GM18499 (cell line): ENCODE results near the gene WFDC10A.
"Not testable (repeated sequence)": the region's sequence is repeated elsewhere in the genome, so short reads cannot be mapped to it uniquely, and the experiment has no call there.

Experiments used
- ATAC-seq: cut with Tn5 transposase; IDR thresholded peaks from one replicate; pipeline ENCODE4 v1.9.1; 2021; ENCODE audit warnings: moderate number of reproducible peaks; ENCODE audit not compliant: insufficient read depth, unreplicated experiment

WFDC10A gene

GRCh38 chr20:45629496-45630100 is at the start of gene WFDC10A:
TSS of gene WFDC10A (plus strand) at chr20:45629739. CDS start at chr20:45629814, 75 bp downstream.
- ATAC-seq = no peak

- ATAC-seq = no peak
Measured at GRCh38 chr20:45581702-45582101, 47.8 kb upstream of the WFDC10A start.

- no peak for ATAC-seq
Measured at GRCh38 chr20:45583502-45583901, 46.0 kb upstream of the WFDC10A start.

GRCh38 chr20:45584294-45584693 is 45.2 kb upstream of the WFDC10A start:
- not testable (repeated sequence) for ATAC-seq

DNA sequence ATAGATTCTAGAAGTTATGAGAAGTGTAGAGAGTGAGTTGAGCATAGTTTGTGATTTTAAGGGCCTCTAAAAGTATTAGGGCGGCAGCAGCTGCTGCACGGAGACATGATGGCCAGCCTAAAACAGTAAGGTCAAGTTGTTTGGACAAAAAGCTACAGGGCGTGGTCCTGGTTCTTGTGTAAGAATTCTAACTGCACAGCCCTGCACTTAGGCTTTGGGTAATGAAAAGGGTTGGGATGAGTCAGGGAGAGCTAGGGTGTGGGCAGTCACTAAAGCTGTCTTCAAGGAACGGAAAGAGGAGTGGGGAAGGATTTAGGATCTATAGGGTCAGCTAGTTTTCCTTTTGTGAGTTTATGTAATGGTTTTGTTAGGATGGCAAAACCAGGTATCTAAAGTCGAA is 43.6 kb upstream of the WFDC10A start:
- not testable (repeated sequence) for ATAC-seq

DNA sequence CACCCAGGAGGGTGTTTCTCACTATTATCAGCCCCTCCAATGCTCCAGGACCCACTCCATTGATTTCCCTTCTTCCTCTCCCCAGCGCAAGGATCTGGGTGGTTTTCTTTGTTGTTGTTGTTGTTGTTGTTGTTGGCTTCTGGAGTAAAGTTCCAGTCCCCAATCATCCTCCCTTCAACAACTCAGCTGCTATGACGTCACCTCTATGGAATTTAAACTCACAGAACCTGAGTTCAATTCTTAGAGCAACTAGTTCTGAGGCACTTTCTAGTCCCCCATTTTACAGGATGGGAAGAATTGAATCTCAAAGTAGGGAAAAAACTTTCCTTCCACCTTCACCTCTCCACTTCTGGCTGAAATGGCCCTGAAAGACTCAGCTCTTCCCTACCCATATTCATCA is 40.7 kb upstream of the WFDC10A start:
- no peak for ATAC-seq

- no peak for ATAC-seq
Measured at GRCh38 chr20:45589725-45590124, 39.8 kb upstream of the WFDC10A start.

DNA sequence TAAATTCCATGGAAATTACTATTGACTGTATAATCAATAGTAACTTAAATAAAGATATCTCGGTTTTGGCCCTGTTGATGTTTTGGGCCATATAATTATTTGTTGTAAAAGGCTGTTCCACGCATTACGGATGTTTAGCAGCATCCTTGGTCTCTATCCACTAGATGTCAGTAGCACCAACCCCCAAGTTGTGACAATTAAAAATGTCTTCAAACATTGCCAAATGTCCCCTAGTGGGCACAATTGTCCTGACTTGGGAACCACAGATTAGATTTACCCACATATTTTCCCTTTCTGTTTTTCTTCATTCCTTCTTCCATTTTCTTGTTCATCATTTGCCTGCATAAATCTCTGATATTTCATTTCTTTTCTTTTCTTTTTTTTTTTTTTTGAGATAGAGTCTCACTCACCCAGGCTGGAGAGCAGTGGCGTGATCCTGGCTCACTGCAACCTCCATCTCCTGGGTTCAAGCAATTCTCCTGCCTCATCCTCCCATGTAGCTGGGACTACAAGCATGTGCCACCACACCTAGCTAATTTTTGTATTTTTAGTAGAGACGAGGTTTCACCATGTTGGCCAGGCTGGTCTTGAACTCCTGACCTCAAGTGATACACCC is 36.9 kb upstream of the WFDC10A start:
- no peak for ATAC-seq

- ATAC-seq = no peak
Measured at GRCh38 chr20:45593498-45593897, 36.0 kb upstream of the WFDC10A start.

DNA sequence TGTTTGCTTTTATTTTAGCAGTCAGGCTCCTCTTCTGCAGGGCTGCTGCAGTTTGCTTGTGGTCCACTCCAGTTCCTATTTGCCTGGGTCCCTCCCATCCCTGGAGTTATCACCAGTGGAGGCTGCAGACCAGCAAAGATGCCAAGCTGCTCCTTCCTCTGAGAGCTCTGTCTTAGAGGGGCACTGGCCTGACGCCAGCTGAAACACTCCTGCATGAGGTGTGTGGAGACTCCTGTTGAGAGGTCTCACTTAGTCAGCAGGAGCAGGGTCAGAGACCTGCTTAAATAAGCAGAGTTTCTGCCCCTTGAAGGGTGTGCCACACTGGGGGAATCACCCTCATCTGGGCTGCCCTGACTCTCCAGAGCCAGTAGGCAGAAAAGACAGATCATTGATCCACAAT is 34.3 kb upstream of the WFDC10A start:
- no peak for ATAC-seq

DNA sequence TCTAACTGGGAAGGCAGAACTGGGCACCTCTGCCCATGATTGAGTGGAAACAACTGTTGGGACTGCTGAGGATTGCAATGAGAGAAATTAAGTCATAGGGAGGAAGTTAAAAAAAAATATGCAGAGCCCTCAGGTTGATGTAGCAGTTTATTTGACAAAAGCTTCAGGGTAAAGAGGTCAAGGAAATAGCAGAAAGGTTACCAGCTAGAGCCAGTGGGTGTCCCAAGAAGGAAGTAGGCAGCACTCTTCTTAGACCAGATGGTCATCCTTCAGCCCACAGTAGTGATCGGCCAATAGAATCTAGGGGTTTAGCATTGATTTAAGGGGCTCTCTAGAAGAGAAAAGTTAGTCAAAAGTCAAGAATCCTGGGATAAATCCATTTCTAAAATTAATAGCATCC is 21.7 kb upstream of the WFDC10A start:
- ATAC-seq = no peak

DNA sequence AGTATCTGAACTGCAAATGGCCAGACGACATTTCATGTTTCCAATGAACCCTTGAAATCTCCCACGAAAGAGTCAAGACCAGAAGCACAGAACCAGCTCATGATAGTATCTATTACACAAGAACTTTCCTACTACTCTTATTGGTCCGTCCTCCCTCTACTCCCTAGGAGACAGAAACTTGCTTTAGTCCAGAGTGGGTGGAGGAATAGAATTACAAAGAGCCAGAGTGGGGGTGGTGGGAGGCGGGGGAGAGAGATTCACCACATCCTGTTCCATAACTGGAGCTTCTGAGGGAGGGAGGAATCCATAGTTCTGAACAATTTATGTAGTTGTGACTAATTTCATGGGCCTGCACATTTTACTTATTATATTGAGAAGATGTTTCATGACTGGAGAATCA is 18.5 kb upstream of the WFDC10A start:
- ATAC-seq = no peak

DNA sequence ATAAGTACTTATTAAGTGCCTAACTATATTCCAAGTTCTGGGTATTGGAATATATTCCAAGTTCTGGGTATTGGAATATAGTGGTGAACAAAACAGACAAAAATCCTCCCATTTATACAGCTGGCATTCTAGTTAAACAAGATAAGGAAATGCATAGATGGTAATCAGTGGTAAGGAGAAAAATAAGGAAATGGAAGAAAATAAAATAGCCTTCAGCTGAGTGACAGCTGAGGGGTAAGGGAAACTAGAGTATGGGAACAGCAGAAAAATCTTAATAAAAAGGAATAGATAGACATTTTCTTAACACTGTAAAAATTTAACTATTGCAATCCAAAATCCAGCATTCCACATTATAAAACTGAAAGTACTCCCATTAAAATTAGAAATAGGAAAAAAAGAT is 17.2 kb upstream of the WFDC10A start:
- no peak for ATAC-seq

DNA sequence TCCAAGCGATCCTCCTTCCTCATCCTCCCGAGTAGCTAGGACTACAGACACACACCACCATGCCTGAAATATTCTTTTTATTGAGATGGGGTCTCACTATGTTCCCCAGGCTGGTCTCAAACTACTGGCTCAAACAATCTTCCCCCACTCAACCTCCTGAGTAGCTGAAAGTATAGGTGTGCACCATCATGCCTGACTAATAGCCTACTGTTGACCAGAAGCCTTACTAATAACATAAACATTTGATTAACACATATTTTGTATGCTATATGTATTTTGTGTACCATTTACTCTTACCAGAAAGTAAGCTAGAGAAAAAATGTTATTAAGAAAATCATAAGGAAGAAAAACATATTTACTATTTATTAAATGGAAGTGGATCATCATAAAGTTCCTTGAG is 11.9 kb upstream of the WFDC10A start:
- ATAC-seq = no peak

GRCh38 chr20:45621593-45621992 is 7.9 kb upstream of the WFDC10A start:
- no peak for ATAC-seq

- no peak for ATAC-seq
Measured at GRCh38 chr20:45626540-45626939, 3.0 kb upstream of the WFDC10A start.

DNA sequence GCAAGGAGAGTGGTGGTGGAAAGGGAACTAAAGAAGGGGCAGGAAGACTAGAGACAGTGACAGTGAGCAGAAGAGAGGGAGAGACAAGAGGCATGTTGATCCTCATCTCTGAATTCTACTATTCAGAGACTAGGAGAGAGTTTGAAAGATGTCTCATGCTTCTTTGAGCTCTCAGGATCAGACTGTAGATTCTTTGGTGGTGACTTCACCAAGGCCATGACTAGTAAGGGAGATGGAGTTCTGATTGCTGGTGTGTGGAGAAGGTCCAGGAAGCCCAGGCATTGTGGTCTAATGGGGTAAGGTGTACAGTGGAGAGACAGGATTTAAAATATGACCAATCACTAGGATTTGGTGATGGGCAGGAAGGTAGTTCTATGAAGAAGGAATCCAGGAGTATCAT is 832 bp downstream of the WFDC10A start:
- no peak for ATAC-seq

- no peak for ATAC-seq
Measured at GRCh38 chr20:45631184-45631583, 1.6 kb downstream of the WFDC10A start, which contains the start of gene WFDC9. TSS of gene WFDC9 (minus strand) at chr20:45631284. CDS start at chr20:45610181, 21,103 bp downstream.

GRCh38 chr20:45636513-45636912 is 7.0 kb downstream of the WFDC10A start:
- ATAC-seq = no peak

- ATAC-seq = no peak
Measured at GRCh38 chr20:45639687-45640086, 10.1 kb downstream of the WFDC10A start.

- ATAC-seq = not testable (repeated sequence)
Measured at GRCh38 chr20:45641076-45641475, 11.5 kb downstream of the WFDC10A start.

- ATAC-seq = not testable (repeated sequence)
Measured at GRCh38 chr20:45645869-45646268, 16.3 kb downstream of the WFDC10A start.
